Activated CD8-positive, alpha-beta T cell treated with anti-CD3 and anti-CD28 coated beads for 36 hours (primary cell): ENCODE measurements around the gene CAP1. TPM values are rescaled to one million over a fixed set of nuclear protein-coding genes. Genes with fewer than 3 reads are reported as not detected.
A peak's percentile ranks its signal among the peaks of the same experiment; 100 is the strongest.

Source experiments
- ATAC-seq: fragments of 200-7000 bp; cut with Tn5 transposase; one replicate; pipeline ENCODE4 v1.10.0; 2021; ENCODE audit warnings: mild to moderate bottlenecking, moderate library complexity
- CTCF ChIA-PET: fragments of 350-600 bp; sonication (Branson Sonifier 250); formaldehyde crosslinking; loops from one replicate; lab custom pipeline; 2021; ENCODE audit warnings: antibody characterized with exemption; lab: Charles Lee
- POLR2A ChIA-PET: fragments of 350-600 bp; sonication (Branson Sonifier 250); formaldehyde crosslinking; loops from one replicate; lab custom pipeline; 2021; ENCODE audit warnings: antibody characterized with exemption; lab: Charles Lee
- DNase-seq: peaks from one replicate; pipeline ENCODE4 v3.0.0-alpha.2; 2020
- H3K27ac Mint-ChIP-seq: one replicate; pipeline ENCODE4 v1.8.0; 2021; ENCODE audit warnings: mild to moderate bottlenecking, mixed read lengths
- H3K27me3 Mint-ChIP-seq: one replicate; pipeline ENCODE4 v1.8.0; 2021; ENCODE audit warnings: mixed read lengths
- H3K36me3 Mint-ChIP-seq: one replicate; pipeline ENCODE4 v1.8.0; 2021; ENCODE audit warnings: low read depth, mixed read lengths
- H3K4me1 Mint-ChIP-seq: one replicate; pipeline ENCODE4 v1.8.0; 2021; ENCODE audit warnings: low read depth, mixed read lengths
- H3K4me3 Mint-ChIP-seq: one replicate; pipeline ENCODE4 v1.8.0; 2021; ENCODE audit warnings: mild to moderate bottlenecking, moderate library complexity, mixed read lengths
- H3K9me3 Mint-ChIP-seq: one replicate; pipeline ENCODE4 v1.8.0; 2021; ENCODE audit warnings: mixed read lengths
- CTCF ChIP-seq: fragments of 200-600 bp; IDR thresholded peaks from one replicate; pipeline ENCODE4 v1.8.0; 2022; ENCODE audit warnings: antibody characterized with exemption, mild to moderate bottlenecking
- intact Hi-C: fragments of 100-400 bp; cut with micrococcal nuclease; formaldehyde crosslinking; loops from one replicate; pipeline ENCODE4 v1.10.0; 2022
- total RNA-seq, 2 experiments: library from RNA; stranded (reverse); gene quantifications; one replicate each; pipeline ENCODE4 v1.2.3, GENCODE V29; 2021

Gene CAP1
- total RNA-seq, 2 experiments from 2014 or later: 511 to 512 TPM

DNA sequence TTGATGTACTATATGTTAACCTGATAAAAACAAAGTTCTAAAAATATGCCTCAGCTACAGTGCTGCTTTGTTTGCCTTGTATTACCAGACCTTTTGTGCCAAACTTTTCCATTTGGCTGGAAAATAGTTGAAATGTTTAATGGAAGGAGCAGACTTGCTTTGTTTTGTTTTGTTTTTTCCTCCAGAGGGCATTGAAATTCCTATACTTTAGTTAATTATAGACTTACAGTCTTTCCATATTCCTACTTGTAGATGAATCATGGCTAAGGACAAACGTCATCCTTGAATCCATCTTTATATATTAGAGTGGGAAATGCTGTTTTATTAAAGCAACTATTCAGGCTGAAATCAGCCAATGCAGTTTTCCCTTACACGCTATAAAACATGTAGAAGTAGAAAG lies 6.7 kb downstream of the CAP1 start:
- no peak for DNase-seq
- Mint-ChIP-seq H3K27me3 (no peaks in the 10 kb centered on the region), H3K4me3 (peak overlapping the region; percentile 59), H3K36me3 (peaks cover 74% of the 10 kb centered on the region), H3K4me1 (peaks cover 82% of the 10 kb centered on the region), H3K27ac (peak overlapping the region; percentile 90), H3K9me3 (no peaks in the 10 kb centered on the region)
- POLR2A ChIA-PET: interaction anchor here (0.7 kb wide), 1 partner anchor 11 kb away, joined by 3 read pairs; no protein-coding TSS in a partner anchor
- intact Hi-C loops: no loop called here
- ATAC-seq: no peak
- TF ChIP-seq CTCF: no peak
- CTCF ChIA-PET: interaction anchor here (2.0 kb wide), 1 partner anchor 15 kb away, joined by 6 read pairs; no protein-coding TSS in a partner anchor

DNA sequence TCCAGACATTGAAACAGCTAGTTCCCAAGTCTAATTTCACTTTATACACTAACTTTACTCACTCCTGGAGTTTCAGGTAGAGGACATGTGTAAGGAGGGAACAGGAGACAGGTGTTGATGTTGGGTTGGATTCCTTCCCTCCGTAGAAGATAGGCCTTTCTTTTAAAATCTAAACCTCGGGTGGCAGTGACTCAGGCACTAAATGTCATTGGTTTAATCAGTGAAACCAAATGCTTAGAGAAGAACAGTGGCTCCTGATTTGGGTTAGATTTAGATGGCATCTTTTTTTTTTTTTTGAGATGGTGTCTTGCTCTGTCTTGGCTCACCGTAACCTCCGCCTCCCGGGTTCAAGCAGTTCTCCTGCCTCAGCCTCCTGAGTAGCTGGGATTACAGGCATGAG lies 7.2 kb downstream of the CAP1 start:
- DNase-seq: no peak
- Mint-ChIP-seq H3K4me1 (peaks cover 80% of the 10 kb centered on the region), H3K27me3 (no peaks in the 10 kb centered on the region), H3K4me3 (peak overlapping the region; percentile 59), H3K36me3 (peaks cover 72% of the 10 kb centered on the region), H3K9me3 (no peaks in the 10 kb centered on the region), H3K27ac (peak overlapping the region; percentile 90)
- intact Hi-C loops: no loop called here
- CTCF ChIA-PET: interaction anchor here (0.7 to 4.3 kb wide), 3 partner anchors 13 to 67 kb away, joined by 3 to 15 read pairs (median 6); no protein-coding TSS in a partner anchor
- no peak for TF ChIP-seq CTCF
- POLR2A ChIA-PET: no interaction called here
- peak; percentile 55 for ATAC-seq

DNA sequence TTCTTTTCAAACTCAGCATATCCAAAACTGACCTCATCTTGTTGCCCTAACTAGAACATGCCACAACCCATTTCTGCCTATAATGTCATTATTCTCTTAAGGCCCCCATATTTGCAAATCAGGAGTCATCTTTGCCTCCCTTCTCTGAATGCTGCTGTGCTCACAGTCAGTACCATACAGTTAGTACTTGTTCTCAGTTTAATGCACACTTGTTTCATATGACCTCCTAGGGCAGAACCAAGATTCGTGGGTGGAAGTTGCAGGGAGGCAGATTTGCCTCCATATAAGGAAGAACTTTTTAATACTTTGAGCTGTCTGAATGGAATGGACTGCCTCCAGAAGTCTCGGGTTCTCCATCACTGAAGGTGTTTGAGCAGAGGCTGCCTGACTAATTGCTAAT lies 9.2 kb downstream of the CAP1 start:
- intact Hi-C loops: no loop called here
- H3K27ac Mint-ChIP-seq: peak overlapping the region; percentile 90
- peaks cover 72% of the 10 kb centered on the region for H3K36me3 Mint-ChIP-seq

GRCh38 chr1:40050863-40051262 lies 10.3 kb downstream of the CAP1 start:
- H3K4me3 Mint-ChIP-seq: peak overlapping the region; percentile 37
- H3K36me3 Mint-ChIP-seq: peaks cover 70% of the 10 kb centered on the region
- peak overlapping the region; percentile 90 for H3K27ac Mint-ChIP-seq
- TF ChIP-seq CTCF: no peak
- H3K27me3 Mint-ChIP-seq: no peaks in the 10 kb centered on the region
- ChIA-PET POLR2A (interaction anchor here (0.7 to 2.8 kb wide), 4 partner anchors 7 to 11 kb away, joined by 4 to 15 read pairs (median 8); partner anchors contain the start of gene CAP1), CTCF (interaction anchor here (1.2 to 4.3 kb wide), 6 partner anchors 9 to 101 kb away, joined by 4 to 15 read pairs (median 5); no protein-coding TSS in a partner anchor)
- H3K9me3 Mint-ChIP-seq: no peaks in the 10 kb centered on the region
- H3K4me1 Mint-ChIP-seq: peaks cover 82% of the 10 kb centered on the region
- no peak for DNase-seq
- intact Hi-C loops: no loop called here
- ATAC-seq: no peak

More for the DNA sequence above, 9.2 kb downstream of the CAP1 start:
- no peak for TF ChIP-seq CTCF
- peak; percentile 48 for DNase-seq
- Mint-ChIP-seq H3K27me3 (no peaks in the 10 kb centered on the region), H3K9me3 (no peaks in the 10 kb centered on the region), H3K4me3 (peak overlapping the region; percentile 38), H3K4me1 (peaks cover 83% of the 10 kb centered on the region)
- peak; percentile 70 for ATAC-seq
- ChIA-PET CTCF (interaction anchor here (0.9 to 4.3 kb wide), 7 partner anchors 8 to 289 kb away, joined by 4 to 15 read pairs (median 5); partner anchors contain the start of gene CAP1), POLR2A (interaction anchor here (1.2 to 2.8 kb wide), 8 partner anchors 9 to 332 kb away, joined by 3 to 15 read pairs (median 4); partner anchors contain the start of gene CAP1)

GRCh38 chr1:40053138-40053887 lies 12.8 kb downstream of the CAP1 start:
- DNase-seq: no peak
- H3K27me3 Mint-ChIP-seq: no peaks in the 10 kb centered on the region
- POLR2A ChIA-PET: interaction anchor here (1.0 kb wide), 1 partner anchor 23 kb away, joined by 3 read pairs; no protein-coding TSS in a partner anchor
- peak overlapping the region; percentile 79 for H3K27ac Mint-ChIP-seq
- ATAC-seq: no peak
- intact Hi-C loops: no loop called here
- H3K4me3 Mint-ChIP-seq: no peak overlapping the region
- H3K4me1 Mint-ChIP-seq: peaks cover 87% of the 10 kb centered on the region
- CTCF ChIA-PET: no interaction called here
- H3K36me3 Mint-ChIP-seq: peaks cover 72% of the 10 kb centered on the region
- H3K9me3 Mint-ChIP-seq: no peaks in the 10 kb centered on the region
- TF ChIP-seq CTCF: no peak
